Smooth muscle cell of the brain vasculature (primary cell): Measurements from ENCODE around the gene FCN1.

Source experiments
- DNase-seq: peaks from one replicate; pipeline ENCODE4 v3.0.0-alpha.2; 2012; ENCODE audit warnings: low read depth, low spot score

The FCN1 gene

DNA sequence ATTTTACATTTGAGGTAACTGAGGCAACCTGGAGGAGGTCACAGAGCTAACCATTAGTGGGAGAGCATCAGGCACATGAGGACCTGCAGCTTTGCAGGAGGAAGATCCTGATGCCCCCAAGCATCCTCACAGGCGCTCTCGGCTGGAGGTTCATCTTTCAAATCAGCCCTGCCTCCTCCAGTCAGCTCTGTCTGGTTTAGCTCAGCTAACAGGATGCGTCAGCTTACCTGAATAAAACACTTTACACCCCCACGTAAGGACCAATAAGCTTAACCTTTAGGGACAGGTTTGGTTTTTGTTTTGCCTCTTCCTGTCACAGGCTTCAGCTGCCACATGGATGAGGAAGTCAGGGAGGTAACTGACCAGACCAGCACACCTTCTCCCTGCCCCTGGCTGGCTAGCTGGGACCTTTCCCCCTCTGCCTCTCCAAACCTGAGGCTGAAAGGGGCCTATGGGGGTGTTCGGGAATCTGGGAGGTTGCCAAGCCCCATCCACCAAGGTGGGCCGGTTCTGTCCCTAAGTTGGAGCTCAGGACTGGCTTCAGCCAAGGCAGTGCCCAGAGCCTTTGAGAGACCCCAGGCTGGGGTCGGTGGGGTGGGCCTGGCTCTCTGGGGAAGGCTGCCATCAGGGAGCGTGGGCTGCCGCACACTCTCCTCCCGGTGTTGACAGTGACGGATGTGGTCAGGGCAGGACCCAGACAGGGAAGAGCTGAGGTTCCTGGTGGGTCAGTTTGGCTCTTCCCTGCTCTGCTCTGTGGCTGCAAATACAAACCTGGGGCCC is 20.0 kb upstream of the FCN1 start:
- no peak for DNase-seq

DNA sequence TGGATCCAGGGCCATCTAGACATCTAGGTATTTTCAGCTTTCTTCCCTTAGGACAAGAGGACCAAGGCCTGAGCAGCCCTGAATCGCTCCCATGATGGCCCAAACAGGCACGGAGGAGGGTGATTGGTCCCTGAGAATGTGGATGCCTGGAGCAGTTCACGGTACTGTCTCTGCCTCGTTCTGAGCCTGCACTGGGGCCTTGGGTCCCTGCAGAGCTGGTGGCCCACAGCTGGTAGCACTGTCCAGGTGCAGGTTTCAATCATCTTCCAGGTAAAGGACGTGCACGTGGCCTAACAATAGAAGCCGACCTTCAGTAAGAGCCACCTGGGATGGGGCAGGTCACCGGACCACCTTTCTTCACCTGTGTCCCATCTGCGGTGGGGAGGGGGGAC is 19.4 kb upstream of the FCN1 start:
- DNase-seq, result no peak

DNA sequence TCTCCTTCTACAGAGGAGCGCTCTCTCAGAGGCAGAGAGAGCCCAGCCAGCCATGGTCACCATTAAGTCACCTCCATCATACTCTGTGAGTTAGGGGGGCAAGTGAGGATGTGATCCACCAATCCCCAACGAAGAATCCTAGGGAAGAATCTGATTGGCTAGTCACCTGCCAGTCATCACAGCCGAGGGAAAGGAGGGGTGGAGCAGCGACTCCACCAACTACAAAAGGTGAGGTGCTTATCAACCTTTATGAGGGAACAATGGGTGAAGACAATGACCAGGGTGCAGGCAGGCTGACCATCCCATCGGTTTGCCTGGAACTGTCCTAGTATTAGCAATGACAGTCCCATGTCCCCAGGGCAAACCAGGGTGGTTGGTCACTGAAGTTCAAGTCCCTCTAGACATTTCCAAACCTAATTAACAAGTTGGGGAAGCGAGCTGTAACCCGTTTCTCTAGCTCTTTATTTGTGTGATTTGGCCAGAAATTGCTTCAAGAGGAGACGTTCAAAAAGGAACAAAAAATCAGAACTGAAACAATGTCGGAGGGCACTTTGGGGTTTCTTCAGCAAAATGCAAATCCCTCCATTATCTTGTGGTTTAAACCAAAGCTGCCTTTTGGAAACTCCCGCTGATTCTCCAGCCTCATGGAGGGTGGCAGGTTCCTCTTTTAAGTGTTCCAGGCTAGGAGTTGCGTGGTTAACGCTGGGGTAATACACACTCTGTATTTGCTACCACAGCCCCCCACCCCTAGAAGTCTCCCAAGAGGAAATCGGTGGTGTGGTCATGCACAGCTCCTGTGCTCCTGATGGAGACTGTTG is 18.8 kb upstream of the FCN1 start:
- DNase-seq, result no peak

DNA sequence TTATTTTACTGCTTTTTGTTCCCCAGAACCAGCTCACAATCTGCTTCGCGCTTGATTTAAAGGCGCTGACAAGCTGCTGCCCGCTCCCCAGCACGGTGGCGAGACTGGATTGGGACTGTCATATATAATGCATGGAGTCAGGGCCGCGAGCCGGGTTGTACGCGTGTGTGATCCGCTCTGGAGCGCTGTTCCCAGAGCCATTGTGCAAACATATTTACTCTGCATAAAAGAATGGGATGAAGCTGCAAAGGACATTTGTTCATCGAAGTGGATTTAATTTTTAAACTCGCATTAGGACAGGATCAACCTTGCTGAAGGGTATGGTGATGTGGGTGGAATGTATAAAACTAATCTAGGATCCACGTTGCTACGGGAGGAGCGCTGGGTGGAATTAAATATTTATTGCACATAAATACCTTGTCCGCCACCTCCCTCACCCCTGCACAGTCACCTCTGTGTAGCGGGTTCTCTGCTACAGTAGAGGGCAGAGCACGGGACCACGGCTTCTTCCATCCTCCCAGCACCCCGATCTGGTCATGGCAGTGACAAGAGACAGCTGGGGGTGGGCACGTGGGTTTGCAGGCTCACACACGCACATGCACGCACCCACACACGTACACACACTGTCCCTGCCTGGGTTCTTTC is 18.1 kb upstream of the FCN1 start:
- no peak for DNase-seq

DNA sequence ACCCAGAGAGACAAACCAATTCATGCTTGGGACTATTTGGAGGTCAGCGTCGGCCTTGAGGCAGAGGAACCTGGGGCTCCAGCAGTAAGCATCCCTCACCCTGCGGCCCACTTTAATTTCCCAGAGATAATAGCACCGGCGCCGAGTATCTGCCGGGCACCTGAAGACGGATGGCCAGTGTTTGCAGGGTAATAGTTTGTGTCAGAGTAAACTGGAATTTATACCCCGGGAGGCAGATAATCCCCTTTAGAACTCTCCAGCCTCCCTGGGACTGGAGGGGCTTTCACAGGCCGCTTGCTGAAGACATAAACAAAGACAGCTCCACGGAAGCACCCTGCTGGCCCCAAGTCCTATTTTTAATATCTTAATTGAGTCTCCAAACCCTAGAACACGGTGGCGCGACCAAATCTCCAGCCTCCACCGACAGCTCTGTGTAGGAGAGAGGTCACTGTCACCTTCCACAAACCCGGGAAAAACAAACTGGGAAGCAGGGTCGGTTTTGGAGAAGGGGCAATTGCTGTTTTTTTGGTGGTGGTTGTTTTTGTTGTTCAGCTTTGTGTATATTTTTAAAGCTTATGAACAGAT is 17.4 kb upstream of the FCN1 start:
- DNase-seq, result no peak

DNA sequence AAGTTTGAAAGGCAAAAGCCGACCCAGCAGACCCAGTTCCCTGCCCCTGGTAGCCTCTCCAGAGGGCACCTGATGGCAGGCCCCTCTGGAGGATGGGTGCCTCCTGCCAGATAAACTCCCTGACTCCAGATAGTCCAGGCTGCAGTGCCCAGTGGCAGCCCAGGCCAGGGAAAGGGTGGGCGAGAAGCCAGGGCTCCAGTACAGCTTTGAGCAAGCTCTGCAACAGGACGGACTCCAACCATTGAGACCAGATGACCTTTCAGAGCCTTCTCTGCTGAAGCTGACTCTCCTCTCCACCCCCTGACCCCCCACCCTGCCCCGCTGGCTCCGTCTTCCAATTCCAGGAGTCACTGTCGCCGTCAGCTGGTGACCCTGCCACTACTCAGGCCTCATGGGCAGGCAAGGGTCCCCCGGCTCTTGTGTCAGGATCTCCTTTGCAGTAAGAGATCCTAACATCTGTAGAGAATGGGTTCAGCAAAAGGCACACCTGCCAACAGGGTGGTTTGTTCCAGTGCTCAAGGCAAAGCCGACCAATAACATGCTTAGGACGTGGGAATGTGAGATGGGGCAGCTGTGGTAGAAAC is 15.5 kb upstream of the FCN1 start:
- DNase-seq, result no peak

DNA sequence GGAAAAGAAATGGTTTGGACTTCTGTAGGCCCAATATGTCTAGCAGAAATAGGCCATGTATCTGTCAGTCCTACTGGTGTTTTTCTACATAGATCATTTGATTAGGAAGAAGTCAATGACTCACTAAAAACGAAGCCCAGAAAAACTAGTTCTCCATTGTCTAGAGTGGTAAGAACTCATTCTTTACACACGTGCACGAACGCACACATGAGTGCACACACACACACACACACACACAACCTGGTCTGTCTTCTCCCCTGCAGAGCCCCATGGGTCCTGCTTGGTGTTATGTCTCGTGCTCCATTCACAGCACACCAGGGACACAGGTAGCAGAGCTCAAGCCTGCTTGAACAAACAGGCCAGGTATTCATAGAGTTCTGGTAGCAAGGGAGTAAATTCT is 14.9 kb upstream of the FCN1 start:
- no peak for DNase-seq

DNA sequence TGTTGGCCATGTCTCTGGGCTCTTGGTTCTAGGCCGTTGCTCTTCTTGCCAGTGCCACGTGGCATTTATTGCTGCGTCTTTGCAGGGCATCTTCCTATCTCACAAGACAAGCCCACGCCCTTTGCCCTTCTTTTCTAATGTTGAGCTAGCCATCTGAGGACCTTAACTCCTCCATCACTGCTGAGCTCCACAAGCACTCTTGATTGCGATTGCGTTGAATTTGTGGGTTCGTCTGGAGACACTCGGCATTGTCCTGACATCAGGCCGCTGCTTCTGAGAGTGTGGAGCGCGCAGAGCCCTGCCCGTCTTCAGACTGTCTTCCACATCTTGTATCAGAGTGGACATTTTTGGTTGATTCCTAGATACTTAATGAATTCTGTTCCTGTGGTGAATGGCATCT is 14.5 kb upstream of the FCN1 start:
- DNase-seq, result no peak

DNA sequence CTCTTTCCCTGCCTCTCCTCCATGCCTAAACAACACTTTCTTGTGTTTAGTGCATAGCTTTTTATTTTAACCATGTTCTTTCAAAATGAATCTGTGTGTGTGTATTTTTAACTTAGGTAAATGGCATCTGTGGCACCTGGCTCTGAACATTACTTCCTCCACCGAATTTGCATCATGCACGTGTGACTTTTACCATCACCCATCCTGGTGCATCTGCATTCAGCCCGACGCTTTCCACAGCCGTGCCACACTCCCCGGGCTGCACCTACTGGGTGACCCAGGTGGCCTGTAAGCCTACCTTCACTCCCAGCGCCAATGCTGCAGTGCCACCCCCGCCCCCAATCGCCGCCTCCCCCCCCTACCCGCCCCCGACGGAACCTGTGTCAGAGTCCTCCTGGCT is 12.7 kb upstream of the FCN1 start:
- DNase-seq, result no peak

DNA sequence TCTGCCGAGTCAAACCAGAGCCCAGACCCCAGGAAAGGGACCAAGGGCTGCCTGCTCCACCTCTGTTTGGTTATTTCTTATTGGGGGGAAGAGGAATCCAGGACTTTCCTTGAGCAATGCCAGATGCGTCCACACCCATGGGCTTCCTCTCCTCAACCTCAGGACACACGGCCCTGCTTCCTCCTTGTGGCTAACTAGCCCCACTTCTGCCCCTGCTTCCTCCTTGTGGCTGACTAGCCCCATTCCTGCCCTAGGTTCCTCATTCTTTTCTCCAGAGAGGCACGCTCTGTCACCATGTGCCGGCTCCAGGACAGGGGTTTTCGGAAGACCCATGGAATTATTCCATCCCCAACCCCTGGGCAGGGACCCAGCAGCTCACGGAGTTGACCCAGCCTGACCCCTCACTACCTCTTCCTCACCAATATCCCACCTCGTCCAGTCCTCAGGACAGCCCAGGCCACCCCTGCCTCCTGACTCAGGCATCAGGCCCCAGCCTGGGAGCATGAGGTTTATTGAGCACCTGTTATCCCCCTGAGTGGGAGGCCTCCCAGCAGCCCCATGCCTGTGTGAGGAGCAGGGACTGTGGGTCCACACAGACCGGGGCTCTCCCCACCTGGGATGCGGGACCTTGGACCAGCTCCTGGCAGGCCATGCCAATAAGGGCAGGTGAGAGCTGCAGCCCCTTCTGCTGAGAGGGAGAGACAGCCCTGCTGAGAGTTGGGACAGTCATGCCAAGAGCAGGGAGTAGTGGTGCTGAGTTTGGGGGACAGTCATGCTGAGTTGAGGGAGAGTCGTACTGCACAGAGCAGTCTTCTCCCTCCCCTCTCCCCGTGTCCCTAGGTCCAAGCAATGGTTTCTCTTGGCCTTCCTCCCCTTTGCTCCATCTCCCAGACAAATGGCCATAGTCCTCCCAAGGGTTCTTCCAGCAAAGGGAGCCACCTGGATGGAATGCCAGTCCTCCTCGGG is 11.8 kb upstream of the FCN1 start:
- no peak for DNase-seq

DNA sequence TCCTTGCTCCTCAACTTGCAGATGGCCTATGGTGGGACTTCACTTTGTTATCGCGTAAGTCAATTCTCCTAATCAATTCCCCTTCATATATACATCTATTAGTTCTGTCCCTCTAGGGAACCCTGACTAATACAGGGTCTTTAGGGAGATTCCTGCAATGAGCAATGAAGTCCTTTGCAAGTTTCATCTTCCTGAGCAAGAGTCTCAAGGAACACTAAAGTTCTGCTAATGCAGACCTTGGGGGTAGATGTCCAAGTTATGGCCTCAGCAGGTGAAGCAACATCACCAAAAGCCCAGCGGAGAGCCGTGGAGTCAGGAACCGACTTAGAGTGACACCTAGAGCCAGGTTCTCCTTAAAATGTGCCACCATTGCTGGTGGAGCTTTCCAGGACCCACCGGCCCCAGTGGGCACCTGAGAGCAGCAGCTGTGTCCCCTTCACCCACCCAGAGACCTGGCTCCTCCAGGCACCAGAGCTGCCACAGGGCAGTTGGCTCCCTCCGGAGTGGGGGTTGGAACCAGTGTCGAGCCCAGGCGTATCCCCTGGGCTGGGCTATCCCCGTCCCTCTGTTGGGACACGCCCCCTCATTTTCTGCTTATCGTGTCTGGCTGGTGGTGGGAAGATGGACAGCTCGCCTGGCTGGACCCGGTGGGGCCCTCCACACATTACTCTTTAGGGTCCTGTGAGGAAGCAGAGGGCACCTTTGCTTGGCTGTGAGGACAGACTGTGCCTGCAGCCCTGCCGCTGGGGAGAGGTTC is 10.9 kb upstream of the FCN1 start:
- no peak for DNase-seq

DNA sequence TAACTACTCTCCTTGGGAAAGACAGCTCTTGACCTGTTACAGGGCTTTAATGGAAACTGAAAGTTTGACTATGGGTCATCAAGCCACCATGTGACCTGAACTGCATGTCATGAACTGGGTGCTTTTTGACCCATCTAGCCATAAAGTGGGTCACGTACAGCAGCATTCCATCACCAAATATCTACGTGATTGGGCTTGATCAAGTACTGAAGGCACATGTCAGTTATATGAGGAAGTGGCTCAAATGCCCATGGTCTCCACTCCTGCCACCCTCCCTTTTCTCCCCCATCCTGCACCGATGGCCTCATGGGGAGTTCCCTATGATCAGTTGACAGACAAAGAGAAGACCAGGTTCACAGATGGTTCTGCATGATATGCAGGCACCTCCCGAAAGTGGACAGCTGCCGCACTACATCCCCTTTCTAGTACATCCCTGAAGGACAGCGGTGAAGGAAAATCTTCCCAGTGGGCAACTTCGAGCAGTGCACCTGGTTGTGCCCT is 7.3 kb upstream of the FCN1 start:
- no peak for DNase-seq

DNA sequence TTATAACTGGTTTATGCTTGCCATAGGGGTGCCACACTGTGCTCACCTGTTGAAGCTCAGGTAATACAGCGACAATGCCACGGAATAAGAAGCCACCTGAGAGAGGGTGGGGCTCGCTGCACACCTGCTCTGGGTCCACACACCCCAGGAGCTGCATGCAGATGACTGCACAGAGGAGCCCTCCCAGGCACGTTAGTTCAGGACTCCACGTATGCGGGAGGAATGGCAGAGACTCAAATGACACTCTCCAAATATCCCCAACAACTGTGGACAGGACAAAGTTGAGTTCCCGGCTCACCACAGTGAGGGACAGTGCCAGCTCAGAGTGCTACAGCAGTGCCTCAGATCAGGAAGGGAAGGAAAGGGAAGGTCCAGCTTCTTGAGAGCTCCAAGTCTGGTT is 5.8 kb upstream of the FCN1 start:
- DNase-seq, result no peak

DNA sequence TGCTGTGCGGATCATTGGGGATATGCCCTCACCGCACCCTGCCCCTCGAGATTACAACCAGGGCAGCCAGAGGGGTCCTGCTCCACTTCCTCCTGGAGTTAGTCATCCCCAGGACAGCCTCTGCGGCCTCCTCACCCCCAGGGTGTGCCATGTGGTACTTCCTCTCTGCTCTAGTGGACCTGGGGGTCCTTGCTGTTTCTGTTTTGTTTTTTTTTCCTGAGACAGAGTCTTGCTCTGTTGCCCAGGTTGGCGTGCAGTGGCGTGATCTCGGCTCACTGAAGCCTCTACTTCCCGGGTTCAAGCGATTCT is 5.2 kb upstream of the FCN1 start:
- DNase-seq, result no peak

DNA sequence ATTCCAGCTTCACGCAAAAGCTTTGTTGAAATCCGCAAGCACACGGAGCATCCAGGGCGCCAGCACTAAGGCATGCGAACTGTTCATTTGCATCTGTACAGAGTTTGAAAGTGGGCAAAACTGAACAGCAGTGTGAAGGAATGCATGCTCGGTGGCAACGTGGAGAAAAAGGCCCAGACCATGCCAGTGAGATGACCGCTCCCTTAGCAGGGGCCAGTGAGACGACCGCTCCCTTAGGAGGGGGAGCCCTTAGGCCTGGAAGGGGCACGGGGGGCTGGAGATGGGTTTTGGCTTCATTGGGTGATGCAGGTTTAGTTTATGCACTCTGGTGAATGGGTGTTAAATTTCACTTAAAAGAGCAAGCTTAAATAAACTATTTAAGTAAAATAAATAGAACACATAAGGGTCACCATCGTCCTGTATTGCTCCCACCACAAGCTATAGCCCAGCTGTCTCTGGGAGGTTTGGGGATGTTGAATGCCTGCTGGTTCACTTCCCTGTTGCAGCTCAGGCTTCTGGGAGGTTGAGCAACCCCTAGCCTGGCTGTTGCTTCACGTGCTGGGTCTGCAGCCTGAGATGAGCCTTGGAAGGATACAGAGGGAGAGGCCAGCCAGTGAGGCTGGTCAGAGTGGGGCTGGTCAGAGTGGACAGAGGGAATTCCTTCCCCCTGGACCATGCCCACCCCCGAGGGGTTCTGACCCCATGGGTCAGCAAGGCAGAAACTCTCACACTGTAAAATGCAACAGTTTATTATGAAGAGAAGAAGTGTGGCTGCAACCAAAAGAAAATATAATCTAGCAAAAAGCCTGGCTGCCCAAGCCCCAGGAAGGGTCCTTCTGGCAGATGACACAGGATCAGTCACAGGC is 4.6 kb upstream of the FCN1 start:
- no peak for DNase-seq

DNA sequence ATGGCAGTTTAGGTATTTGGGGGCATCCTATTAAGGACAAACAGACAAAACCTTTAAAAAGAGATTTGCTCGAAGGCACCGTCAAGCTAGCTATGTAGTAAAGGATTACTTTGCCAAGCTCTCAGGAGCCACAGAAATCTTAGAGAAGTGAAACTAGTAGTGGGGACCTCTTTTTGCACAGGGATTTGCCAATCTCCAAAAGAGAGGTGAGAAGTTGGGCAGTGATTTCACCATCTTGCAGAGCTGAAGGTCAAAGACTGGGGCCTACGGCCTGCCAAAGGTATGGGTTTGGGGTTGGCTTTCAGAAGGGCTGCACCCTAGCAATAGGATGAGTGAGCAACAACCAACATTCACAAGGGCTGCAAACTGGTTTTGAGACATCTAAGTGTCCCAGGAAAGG is 1.6 kb upstream of the FCN1 start:
- DNase-seq, result no peak

DNA sequence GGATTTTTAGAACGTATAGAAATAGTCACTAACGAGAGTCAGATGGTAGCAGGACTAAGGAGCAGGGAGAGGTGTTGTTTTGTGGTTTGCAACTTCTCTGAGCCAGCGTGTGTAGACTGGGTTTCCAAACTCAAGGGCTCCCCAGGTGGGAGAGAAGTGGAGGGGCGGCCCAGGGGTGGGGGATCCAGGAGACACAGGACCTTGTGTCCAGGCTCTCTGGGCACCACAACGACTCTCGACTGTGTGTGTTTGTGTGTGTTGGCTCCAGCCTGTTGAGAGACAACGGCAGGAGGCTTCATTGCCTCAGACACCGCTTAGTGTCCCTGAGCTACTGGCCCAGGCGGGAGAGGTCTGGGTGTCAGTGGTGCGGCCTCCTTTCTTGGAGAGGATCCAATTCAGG is 934 bp upstream of the FCN1 start:
- DNase-seq, result no peak

DNA sequence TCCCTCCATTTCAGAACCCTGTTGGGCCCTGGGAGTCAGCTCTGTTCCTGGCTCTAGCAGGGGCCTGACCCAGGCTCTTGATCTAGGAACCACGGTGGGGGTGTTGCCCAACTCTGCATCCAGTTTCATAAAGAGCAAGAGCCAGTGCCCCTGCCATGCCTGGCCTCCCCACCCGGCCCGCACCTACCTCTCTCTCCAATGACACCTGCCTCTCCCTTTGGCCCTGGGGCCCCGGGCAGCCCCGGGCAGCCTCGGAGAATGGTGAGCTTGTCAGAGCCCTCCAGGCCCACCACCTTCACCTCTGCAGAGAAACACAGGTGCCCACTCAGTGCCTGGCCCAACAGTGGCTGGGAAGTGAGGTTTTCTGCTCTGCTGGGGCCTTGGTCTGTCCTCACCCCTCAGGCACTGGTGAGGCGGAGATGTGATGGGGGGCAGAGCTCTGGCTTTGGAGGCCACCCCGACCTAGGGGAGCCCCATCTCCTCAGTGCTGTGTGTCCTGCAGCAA is 1.5 kb downstream of the FCN1 start:
- DNase-seq, result no peak
